ENCODE measurements around the gene MBOAT1. TPM values are rescaled to one million over a fixed set of nuclear protein-coding genes. Genes with fewer than 3 reads are reported as not detected.
"Not testable (repeated sequence)": the region's sequence is repeated elsewhere in the genome, so short reads cannot be mapped to it uniquely, and the experiment has no call there.

The MBOAT1 gene
- 5.8 TPM for polyA plus RNA-seq (2013, experiment 1 of 2)
- polyA plus RNA-seq (2013, experiment 2 of 2), result 6.1 TPM

DNA sequence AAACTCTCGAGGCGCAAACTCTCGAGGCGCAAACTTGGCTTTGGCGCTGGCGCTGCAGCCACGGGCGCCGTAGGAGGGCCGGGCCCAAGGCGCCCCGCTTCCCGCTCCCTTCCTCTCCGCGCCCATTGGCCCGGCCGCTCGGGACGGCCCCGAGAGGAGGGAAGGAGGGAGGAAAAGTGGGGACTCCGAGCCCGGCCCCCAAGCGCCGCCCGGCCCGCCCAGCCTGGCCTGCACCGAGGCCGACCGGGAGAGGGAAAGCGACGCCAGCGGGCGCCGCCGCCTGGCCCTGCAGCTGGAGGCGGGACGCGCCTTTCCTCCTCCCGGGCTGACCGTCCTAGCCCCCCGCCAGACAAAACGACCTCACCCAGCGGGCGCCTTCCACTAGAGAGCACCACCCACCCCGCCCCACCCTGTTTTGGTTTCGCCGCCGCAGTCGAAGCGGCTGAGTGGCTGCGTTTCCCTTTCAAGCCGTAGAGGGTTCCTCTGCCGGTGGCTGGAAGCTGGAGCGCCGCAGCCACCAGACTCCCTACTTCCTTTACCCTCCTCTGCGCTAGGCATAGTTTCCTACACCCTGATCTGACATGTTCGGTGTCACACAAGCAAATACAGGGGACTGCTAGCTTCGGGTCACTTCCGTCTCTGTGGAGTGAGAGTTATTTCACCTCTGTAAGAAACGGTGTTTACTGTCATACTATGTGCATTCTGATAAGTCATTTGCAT, at the start of gene MBOAT1:
Gene MBOAT1, minus strand, starts transcription at position 78 of the 720 bp plus-strand sequence. CDS start 235 bp downstream, outside the sequence.
- Histone ChIP-seq H3K27ac (ENCODE audit: low read depth, low read length) (peak within 1 kb of the TSS; percentile 71; the same call in 1 of the 2 replicates), H3K4me1 (ENCODE audit: insufficient read depth, low read length) (peaks cover 18% of the 10 kb centered on the region)
- 1% methylated on average over 59 of the region's 60 CpGs for WGBS

DNA sequence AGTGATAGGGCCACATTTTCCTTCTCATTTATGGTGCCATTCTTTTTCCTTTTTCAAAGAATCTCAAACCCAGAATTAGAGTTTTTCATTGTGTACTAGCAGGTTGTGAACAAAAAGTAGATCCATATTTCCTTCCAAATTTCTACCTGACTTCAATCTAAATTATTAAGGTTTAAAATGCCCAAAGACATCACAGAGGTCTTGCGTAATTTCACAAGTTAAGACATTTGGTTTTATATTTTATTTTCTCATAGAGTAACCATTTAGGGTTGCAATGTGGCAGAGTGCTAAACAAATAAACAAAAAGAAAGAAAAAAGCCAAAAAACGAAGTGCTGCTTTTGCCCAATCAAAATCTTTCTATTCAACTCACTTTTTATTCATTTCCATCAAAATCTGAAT, 49.4 kb upstream of the MBOAT1 start:
- H3K4me1 ChIP-seq (ENCODE audit: insufficient read depth, low read length), result no peaks in the 10 kb centered on the region
- WGBS, result 87% methylated on average over 1 of the region's 2 CpGs
- H3K9me3 ChIP-seq (ENCODE audit: insufficient read depth, low read depth, low read length), result 0 out of 2 replicates have a peak, but pooled peaks cover 4% of the 10 kb centered on the region
- no peaks in the 10 kb centered on the region for H3K27me3 ChIP-seq (ENCODE audit: insufficient read depth, low read length)
- no peak overlapping the region for H3K27ac ChIP-seq (ENCODE audit: low read depth, low read length)
- no peak overlapping the region for H3K4me3 ChIP-seq (ENCODE audit: low read length)
- H3K36me3 ChIP-seq (ENCODE audit: insufficient read depth, low read length), result no peaks in the 10 kb centered on the region
- no peak overlapping the region for H3K9ac ChIP-seq (ENCODE audit: low read depth, low read length)

More for the DNA sequence above, at the start of gene MBOAT1:
- H3K4me3 ChIP-seq (ENCODE audit: low read length), result peak within 1 kb of the TSS; percentile 65
- H3K9ac ChIP-seq (ENCODE audit: low read depth, low read length), result peak within 1 kb of the TSS; percentile 54
- no peaks in the 10 kb centered on the region for H3K36me3 ChIP-seq (ENCODE audit: insufficient read depth, low read length)
- peaks cover 39% of the 10 kb centered on the region; the same call in 1 of the 2 replicates for H3K27me3 ChIP-seq (ENCODE audit: insufficient read depth, low read length)
- H3K9me3 ChIP-seq (ENCODE audit: insufficient read depth, low read depth, low read length), result no peaks in the 10 kb centered on the region

DNA sequence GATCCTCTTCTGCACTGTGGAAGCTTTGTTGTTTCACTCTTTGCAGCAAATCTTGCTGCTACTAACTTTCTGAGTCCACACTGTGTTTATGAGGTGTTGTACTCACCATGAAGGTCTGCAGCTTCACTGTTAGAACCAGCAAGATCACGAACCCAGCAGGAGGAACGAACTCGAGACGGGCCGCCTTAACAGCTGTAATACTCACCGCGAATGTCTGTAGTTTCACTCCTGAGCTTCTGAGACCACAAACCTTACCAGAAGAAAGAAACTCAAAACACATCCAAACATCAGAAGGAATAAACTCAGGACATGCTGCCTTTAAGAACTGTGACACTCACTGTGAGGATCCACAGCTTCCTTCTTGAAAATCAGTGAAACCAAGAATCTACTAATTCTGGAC, 48.1 kb upstream of the MBOAT1 start:
- Histone ChIP-seq H3K27ac (ENCODE audit: low read depth, low read length) (no peak overlapping the region), H3K36me3 (ENCODE audit: insufficient read depth, low read length) (no peaks in the 10 kb centered on the region), H3K4me1 (ENCODE audit: insufficient read depth, low read length) (no peaks in the 10 kb centered on the region), H3K9ac (ENCODE audit: low read depth, low read length) (no peak overlapping the region), H3K27me3 (ENCODE audit: insufficient read depth, low read length) (no peaks in the 10 kb centered on the region), H3K9me3 (ENCODE audit: insufficient read depth, low read depth, low read length) (0 out of 2 replicates have a peak, but pooled peaks cover 4% of the 10 kb centered on the region), H3K4me3 (ENCODE audit: low read length) (no peak overlapping the region)
- 98% methylated on average over 7 of the region's 7 CpGs for WGBS

DNA sequence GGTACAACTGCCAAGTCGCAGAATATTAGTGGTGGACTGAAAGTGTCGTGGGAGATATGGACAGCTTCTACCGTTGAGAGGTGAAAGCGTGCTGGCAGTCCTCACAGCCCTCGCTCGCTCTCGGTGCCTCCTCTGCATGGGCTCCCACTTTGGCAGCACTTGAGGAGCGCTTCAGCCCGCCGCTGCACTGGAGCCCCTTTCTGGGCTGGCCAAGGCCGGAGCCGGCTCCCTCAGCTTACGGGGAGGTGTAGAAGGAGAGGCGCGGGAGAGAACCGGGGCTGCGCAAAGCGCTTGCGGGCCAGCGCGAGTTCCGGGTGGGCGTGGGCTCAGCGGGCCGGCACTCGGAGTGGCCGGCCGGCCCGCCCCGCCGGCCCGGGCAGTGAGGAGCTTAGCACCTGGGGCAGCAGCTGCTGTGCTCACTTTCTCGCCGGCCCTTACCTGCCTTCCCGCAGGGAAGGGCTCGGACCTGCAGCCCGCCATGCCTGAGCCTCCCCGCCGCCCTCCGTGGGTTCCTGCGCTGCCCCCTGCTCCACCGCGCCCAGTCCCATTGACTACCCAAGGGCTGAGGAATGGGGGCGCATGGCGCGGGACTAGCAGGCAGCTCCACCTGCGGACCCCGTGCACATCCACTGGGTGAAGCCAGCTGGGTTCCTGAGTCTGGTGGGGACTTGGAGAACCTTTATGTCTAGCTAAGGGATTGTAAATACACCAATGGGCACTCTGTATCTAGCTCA, 47.2 kb upstream of the MBOAT1 start:
- Histone ChIP-seq H3K9ac (ENCODE audit: low read depth, low read length) (no peak overlapping the region), H3K4me1 (ENCODE audit: insufficient read depth, low read length) (no peaks in the 10 kb centered on the region), H3K27me3 (ENCODE audit: insufficient read depth, low read length) (no peaks in the 10 kb centered on the region), H3K36me3 (ENCODE audit: insufficient read depth, low read length) (no peaks in the 10 kb centered on the region), H3K9me3 (ENCODE audit: insufficient read depth, low read depth, low read length) (0 out of 2 replicates have a peak, but pooled peaks cover 4% of the 10 kb centered on the region), H3K4me3 (ENCODE audit: low read length) (no peak overlapping the region), H3K27ac (ENCODE audit: low read depth, low read length) (no peak overlapping the region)
- WGBS, result 95% methylated on average over 48 of the region's 48 CpGs

DNA sequence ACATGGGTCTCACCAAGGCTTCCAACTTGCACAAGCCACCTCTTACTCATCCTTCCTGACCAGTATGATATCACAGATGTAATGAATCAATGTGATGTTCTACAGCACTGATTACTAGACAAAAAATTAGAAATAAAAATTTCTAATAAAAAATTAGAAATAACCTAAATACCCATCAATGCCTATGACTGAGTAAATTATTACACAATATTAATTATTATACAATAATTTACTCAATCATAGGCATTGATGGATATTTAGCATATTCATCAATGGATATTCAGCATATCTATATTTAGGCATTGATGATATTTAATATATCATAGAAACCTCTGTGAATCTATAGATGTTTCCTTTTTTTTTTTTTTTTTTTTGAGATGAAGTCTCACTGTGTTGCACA, 43.2 kb upstream of the MBOAT1 start:
- H3K4me3 ChIP-seq (ENCODE audit: low read length), result no peak overlapping the region
- no peaks in the 10 kb centered on the region for H3K4me1 ChIP-seq (ENCODE audit: insufficient read depth, low read length)
- no peaks in the 10 kb centered on the region for H3K36me3 ChIP-seq (ENCODE audit: insufficient read depth, low read length)
- no peaks in the 10 kb centered on the region for H3K9me3 ChIP-seq (ENCODE audit: insufficient read depth, low read depth, low read length)
- no peak overlapping the region for H3K9ac ChIP-seq (ENCODE audit: low read depth, low read length)
- no peaks in the 10 kb centered on the region for H3K27me3 ChIP-seq (ENCODE audit: insufficient read depth, low read length)
- no peak overlapping the region for H3K27ac ChIP-seq (ENCODE audit: low read depth, low read length)

GRCh38 chr6:20254295-20254694, 42.0 kb upstream of the MBOAT1 start:
- H3K9me3 ChIP-seq (ENCODE audit: insufficient read depth, low read depth, low read length), result no peaks in the 10 kb centered on the region
- no peak overlapping the region for H3K27ac ChIP-seq (ENCODE audit: low read depth, low read length)
- no peak overlapping the region for H3K4me3 ChIP-seq (ENCODE audit: low read length)
- no peaks in the 10 kb centered on the region for H3K27me3 ChIP-seq (ENCODE audit: insufficient read depth, low read length)
- H3K36me3 ChIP-seq (ENCODE audit: insufficient read depth, low read length), result no peaks in the 10 kb centered on the region
- no peaks in the 10 kb centered on the region for H3K4me1 ChIP-seq (ENCODE audit: insufficient read depth, low read length)
- H3K9ac ChIP-seq (ENCODE audit: low read depth, low read length), result no peak overlapping the region

DNA sequence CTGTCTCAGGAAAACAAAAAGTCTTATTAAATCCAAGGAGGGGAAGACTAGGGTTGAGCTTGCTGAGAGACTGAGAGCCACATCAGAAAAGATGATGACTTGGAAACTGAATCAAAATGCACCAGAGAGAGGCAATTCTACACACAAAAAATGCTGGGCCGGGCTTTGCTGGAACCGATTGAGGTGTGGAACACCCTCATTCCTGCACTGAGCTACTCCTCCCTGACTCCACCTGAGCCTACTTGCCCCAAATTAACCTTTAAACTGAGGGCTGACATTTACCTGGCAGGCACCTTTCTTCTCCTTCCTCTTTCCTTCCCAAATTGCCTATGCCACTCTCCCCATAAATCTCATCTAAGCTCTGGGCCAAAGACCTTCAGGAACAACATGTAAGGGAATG, 40.8 kb upstream of the MBOAT1 start:
- WGBS, result 82% methylated on average over 2 of the region's 2 CpGs
- Histone ChIP-seq H3K9me3 (ENCODE audit: insufficient read depth, low read depth, low read length) (no peaks in the 10 kb centered on the region), H3K9ac (ENCODE audit: low read depth, low read length) (no peak overlapping the region), H3K27ac (ENCODE audit: low read depth, low read length) (no peak overlapping the region), H3K4me3 (ENCODE audit: low read length) (no peak overlapping the region), H3K27me3 (ENCODE audit: insufficient read depth, low read length) (no peaks in the 10 kb centered on the region), H3K4me1 (ENCODE audit: insufficient read depth, low read length) (no peaks in the 10 kb centered on the region), H3K36me3 (ENCODE audit: insufficient read depth, low read length) (no peaks in the 10 kb centered on the region)

DNA sequence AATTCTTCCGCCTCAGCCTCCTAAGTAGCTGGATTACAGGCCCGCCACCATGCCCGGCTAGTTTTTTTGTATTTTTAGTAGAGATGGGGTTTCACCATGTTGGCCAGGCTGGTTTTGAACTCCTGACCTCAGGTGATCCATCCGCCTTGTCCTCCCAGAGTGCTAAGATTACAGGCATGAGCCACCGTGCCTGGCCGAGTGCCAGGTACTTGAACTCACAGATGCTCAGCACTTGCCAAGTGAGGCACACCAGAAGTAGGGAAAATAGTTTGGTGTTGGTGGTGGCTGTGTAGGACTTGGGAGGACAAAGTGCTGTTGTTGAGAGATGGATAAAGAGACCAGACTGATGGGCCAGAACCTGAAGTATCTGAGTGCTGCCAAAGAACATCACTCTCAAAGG, 40.0 kb upstream of the MBOAT1 start:
- Histone ChIP-seq H3K27me3 (ENCODE audit: insufficient read depth, low read length) (no peaks in the 10 kb centered on the region), H3K9ac (ENCODE audit: low read depth, low read length) (no peak overlapping the region), H3K27ac (ENCODE audit: low read depth, low read length) (no peak overlapping the region), H3K36me3 (ENCODE audit: insufficient read depth, low read length) (no peaks in the 10 kb centered on the region), H3K4me1 (ENCODE audit: insufficient read depth, low read length) (no peaks in the 10 kb centered on the region), H3K9me3 (ENCODE audit: insufficient read depth, low read depth, low read length) (no peaks in the 10 kb centered on the region), H3K4me3 (ENCODE audit: low read length) (no peak overlapping the region)
- WGBS, result 95% methylated on average over 6 of the region's 6 CpGs

- no peaks in the 10 kb centered on the region for H3K36me3 ChIP-seq (ENCODE audit: insufficient read depth, low read length)
- H3K9ac ChIP-seq (ENCODE audit: low read depth, low read length), result no peak overlapping the region
- no peaks in the 10 kb centered on the region for H3K27me3 ChIP-seq (ENCODE audit: insufficient read depth, low read length)
- 90% methylated on average over 5 of the region's 5 CpGs for WGBS
- H3K4me3 ChIP-seq (ENCODE audit: low read length), result no peak overlapping the region
- H3K27ac ChIP-seq (ENCODE audit: low read depth, low read length), result no peak overlapping the region
- H3K4me1 ChIP-seq (ENCODE audit: insufficient read depth, low read length), result no peaks in the 10 kb centered on the region
- H3K9me3 ChIP-seq (ENCODE audit: insufficient read depth, low read depth, low read length), result no peaks in the 10 kb centered on the region
Observed at GRCh38 chr6:20251525-20251924, 39.3 kb upstream of the MBOAT1 start.

GRCh38 chr6:20246125-20246524, 33.9 kb upstream of the MBOAT1 start:
- WGBS, result 69% methylated on average over 1 of the region's 2 CpGs
- H3K9me3 ChIP-seq (ENCODE audit: insufficient read depth, low read depth, low read length), result no peaks in the 10 kb centered on the region
- no peak overlapping the region for H3K27ac ChIP-seq (ENCODE audit: low read depth, low read length)
- no peaks in the 10 kb centered on the region for H3K27me3 ChIP-seq (ENCODE audit: insufficient read depth, low read length)
- H3K4me3 ChIP-seq (ENCODE audit: low read length), result no peak overlapping the region
- H3K9ac ChIP-seq (ENCODE audit: low read depth, low read length), result no peak overlapping the region
- peaks cover 9% of the 10 kb centered on the region; the same call in 1 of the 2 replicates for H3K4me1 ChIP-seq (ENCODE audit: insufficient read depth, low read length)
- no peaks in the 10 kb centered on the region for H3K36me3 ChIP-seq (ENCODE audit: insufficient read depth, low read length)

- not testable (repeated sequence) for H3K9ac ChIP-seq (ENCODE audit: low read depth, low read length); H3K4me1 ChIP-seq (ENCODE audit: insufficient read depth, low read length); H3K9me3 ChIP-seq (ENCODE audit: insufficient read depth, low read depth, low read length); H3K36me3 ChIP-seq (ENCODE audit: insufficient read depth, low read length); H3K27me3 ChIP-seq (ENCODE audit: insufficient read depth, low read length); H3K27ac ChIP-seq (ENCODE audit: low read depth, low read length); H3K4me3 ChIP-seq (ENCODE audit: low read length)
- 95% methylated on average over 29 of the region's 29 CpGs for WGBS
Observed at GRCh38 chr6:20244807-20245681, 32.8 kb upstream of the MBOAT1 start.

Measured in HUES64 (cell line).